GM12874 (cell line): ENCODE measurements around the gene PALLD.

Experiments used
- CTCF ChIP-seq: IDR thresholded peaks from 2 replicates; pipeline ENCODE4 v1.5.1; 2011; ENCODE audit warnings: low read depth, mild to moderate bottlenecking, control low read depth, low read length, moderate library complexity; ENCODE audit not compliant: insufficient read depth

The PALLD gene

GRCh38 chr4:168587411-168588125 is 90.7 kb downstream of the PALLD start:
- TF ChIP-seq CTCF, result no peak

- no peak for TF ChIP-seq CTCF
Measured at GRCh38 chr4:168588916-168589531, 92.2 kb downstream of the PALLD start.

GRCh38 chr4:168592676-168593075 is 95.8 kb downstream of the PALLD start:
- TF ChIP-seq CTCF, result no peak

- TF ChIP-seq CTCF, result no peak
Measured at GRCh38 chr4:168593399-168593798, 96.5 kb downstream of the PALLD start.

GRCh38 chr4:168594121-168594520 is 97.3 kb downstream of the PALLD start:
- TF ChIP-seq CTCF, result no peak

- no peak for TF ChIP-seq CTCF
Measured at GRCh38 chr4:168598191-168598590, 101.3 kb downstream of the PALLD start.

- no peak for TF ChIP-seq CTCF
Measured at GRCh38 chr4:168600796-168601583, 104.1 kb downstream of the PALLD start.
